HCT116 (cell line): ENCODE measurements around the gene STX1B. TPM values are rescaled to one million over a fixed set of nuclear protein-coding genes. Genes with fewer than 3 reads are reported as not detected.

Source experiments
- ATAC-seq: fragments of 200-7000 bp; cut with Tn5 transposase; 2 replicates; pipeline ENCODE4 v1.9.1; 2020; ENCODE audit warnings: mild to moderate bottlenecking, moderate library complexity
- BruUV-seq: library from RNA; stranded (reverse); fragments of 400-500 nt; replicated peaks from 2 replicates; lab custom pipeline; 2021; lab: Mats Ljungman, UMichigan
- CTCF ChIA-PET: fragments of 300-600 bp; sonication (Branson Sonifier 250); formaldehyde crosslinking; loops from one replicate; lab custom pipeline; 2021; ENCODE audit warnings: antibody characterized with exemption; lab: Charles Lee
- POLR2A ChIA-PET: fragments of 300-600, 350-600 bp; sonication (Branson Sonifier 250); formaldehyde crosslinking; loops from one replicate; lab custom pipeline; 2021; ENCODE audit warnings: antibody characterized with exemption; lab: Charles Lee
- RAD21 ChIA-PET, 2 experiments: fragments of 300-600 bp; sonication (Branson Sonifier 250); formaldehyde crosslinking; loops; one replicate each; lab custom pipeline; 2023; ENCODE audit warnings: low total read pairs in 2 of 2; ENCODE audit not compliant: uncharacterized antibody in 2 of 2, unreplicated experiment in 2 of 2, low non-redundant PET in 1 of 2; lab: Charles Lee
- DNase-seq: peaks from one replicate; pipeline ENCODE4 v3.0.0-alpha.2; 2010; ENCODE audit warnings: low read depth, low spot score
- H2AFZ ChIP-seq: fragments of 200-600 bp; shearing (Covaris generic), sonication (generic); 2 replicates; pipeline ENCODE4 v1.6.1; 2017; ENCODE audit warnings: low read depth, mixed run types, mixed read lengths, antibody characterized with exemption, low read length; ENCODE audit not compliant: poor library complexity, severe bottlenecking
- H3K27ac ChIP-seq: 2 replicates; pipeline ENCODE4 v1.5.1; 2012; ENCODE audit warnings: low read depth, low read length
- H3K27me3 ChIP-seq: fragments of 200-600 bp; sonication (generic); 2 replicates; pipeline ENCODE4 v1.6.1; 2016; ENCODE audit warnings: mixed run types, low read length, mixed read lengths; ENCODE audit not compliant: insufficient read depth
- H3K36me3 ChIP-seq, 2 experiments: fragments of 200-500 bp in 1 of 2; fragments of 200-600 bp in 1 of 2; sonication (Bioruptor generic) in 1 of 2; sonication (generic) in 1 of 2; 2 replicates each; pipeline versions ENCODE4 v1.5.1 to v1.6.1; 2014 to 2016; ENCODE audit warnings: low read length in 2 of 2, inconsistent platforms in 1 of 2, mixed read lengths in 1 of 2, mixed run types in 1 of 2; ENCODE audit not compliant: insufficient read depth in 2 of 2, control insufficient read depth in 1 of 2
- H3K4me1 ChIP-seq, 2 experiments: fragments of 200-600 bp in 1 of 2; sonication (generic) in 1 of 2; 2 replicates each; pipeline versions ENCODE4 v1.5.1 to v1.6.1; 2012 to 2017; ENCODE audit warnings: low read length in 2 of 2, inconsistent platforms in 1 of 2, mild to moderate bottlenecking in 1 of 2, mixed read lengths in 1 of 2, mixed run types in 1 of 2, moderate library complexity in 1 of 2; ENCODE audit not compliant: insufficient read depth in 2 of 2, control insufficient read depth in 1 of 2
- H3K4me2 ChIP-seq: fragments of 200-600 bp; sonication (generic); 2 replicates; pipeline ENCODE4 v1.6.1; 2017; ENCODE audit warnings: mixed run types, low read length, mixed read lengths
- H3K4me3 ChIP-seq, 2 experiments: fragments of 200-600 bp in 1 of 2; sonication (generic) in 1 of 2; replicated peaks in 1 of 2; 2 replicates each; pipeline ENCODE4 v1.5.1; 2011 to 2016; ENCODE audit warnings: low read length in 2 of 2, control low read depth in 1 of 2, low read depth in 1 of 2, mild to moderate bottlenecking in 1 of 2, mixed read lengths in 1 of 2, mixed run types in 1 of 2
- H3K79me2 ChIP-seq: fragments of 200-600 bp; sonication (generic); 2 replicates; pipeline ENCODE4 v1.6.1; 2017; ENCODE audit warnings: mild to moderate bottlenecking, mixed run types, low read length, moderate library complexity, mixed read lengths; ENCODE audit not compliant: insufficient read depth
- H3K9ac ChIP-seq: fragments of 200-600 bp; sonication (generic); 2 replicates; pipeline ENCODE4 v1.6.1; 2016; ENCODE audit warnings: low read length, mixed read lengths
- H3K9me2 ChIP-seq: fragments of 200-600 bp; sonication (generic), shearing (Covaris generic); 2 replicates; pipeline ENCODE4 v1.6.1; 2017; ENCODE audit warnings: mixed run types, mild to moderate bottlenecking, moderate library complexity; ENCODE audit not compliant: insufficient read depth
- H3K9me3 ChIP-seq, 2 experiments: fragments of 200-500 bp in 1 of 2; fragments of 200-600 bp in 1 of 2; sonication (Bioruptor generic) in 1 of 2; sonication (generic) in 1 of 2; 2 replicates each; pipeline ENCODE4 v1.6.1; 2014 to 2017; ENCODE audit warnings: low read length in 2 of 2, mixed read lengths in 2 of 2, inconsistent platforms in 1 of 2, low read depth in 1 of 2, mild to moderate bottlenecking in 1 of 2, mixed run types in 1 of 2, moderate library complexity in 1 of 2; ENCODE audit not compliant: control insufficient read depth in 1 of 2, insufficient read depth in 1 of 2
- H4K20me1 ChIP-seq: fragments of 200-600 bp; sonication (generic), shearing (Covaris generic); 2 replicates; pipeline ENCODE4 v1.6.1; 2017; ENCODE audit warnings: mixed run types, mild to moderate bottlenecking, moderate library complexity; ENCODE audit not compliant: insufficient read depth
- CBX3 ChIP-seq: IDR thresholded peaks from 2 replicates; pipeline ENCODE4 v1.6.1; 2012; ENCODE audit warnings: low read depth
- ELF1 ChIP-seq: IDR thresholded peaks from 2 replicates; pipeline ENCODE4 v1.6.1; 2012; ENCODE audit warnings: low read depth, borderline replicate concordance
- EZH2 ChIP-seq: fragments of 200-600 bp; sonication (generic); IDR thresholded peaks from 2 replicates; pipeline ENCODE4 v1.6.1; 2017; ENCODE audit warnings: antibody characterized with exemption, mixed run types
- EZH2phosphoT487 ChIP-seq: fragments of 200-600 bp; IDR thresholded peaks from 2 replicates; pipeline ENCODE4 v1.6.1; 2018; ENCODE audit warnings: antibody characterized with exemption, borderline replicate concordance
- FOSL1 ChIP-seq: IDR thresholded peaks from 2 replicates; pipeline ENCODE4 v1.6.1; 2012; ENCODE audit warnings: low read depth
- POLR2AphosphoS5 ChIP-seq: IDR thresholded peaks from 2 replicates; pipeline ENCODE4 v1.6.1; 2011; ENCODE audit warnings: mild to moderate bottlenecking, low read depth, low read length, moderate library complexity
- RAD21 ChIP-seq: IDR thresholded peaks from 2 replicates; pipeline ENCODE4 v1.6.1; 2012; ENCODE audit warnings: low read depth, mild to moderate bottlenecking
- SIN3A ChIP-seq: IDR thresholded peaks from 2 replicates; pipeline ENCODE4 v1.6.1; 2012; ENCODE audit warnings: low read depth
- SP1 ChIP-seq: IDR thresholded peaks from 2 replicates; pipeline ENCODE4 v1.6.1; 2012; ENCODE audit warnings: low read depth
- SRF ChIP-seq: IDR thresholded peaks from 2 replicates; pipeline ENCODE4 v1.6.1; 2012; ENCODE audit warnings: low read depth
- TCF7L2 ChIP-seq: IDR thresholded peaks from 2 replicates; pipeline ENCODE4 v1.7.0; 2011; ENCODE audit warnings: borderline replicate concordance, inconsistent platforms; ENCODE audit not compliant: insufficient read depth, insufficient read length; ENCODE audit errors: extremely low read depth
- ZBTB33 ChIP-seq: IDR thresholded peaks from 2 replicates; pipeline ENCODE4 v1.6.1; 2011; ENCODE audit warnings: mild to moderate bottlenecking, low read length, moderate library complexity; ENCODE audit not compliant: insufficient replicate concordance; ENCODE audit errors: extremely low read depth
- ZFX ChIP-seq: fragments of 450-650 bp; IDR thresholded peaks from 2 replicates; pipeline ENCODE4 v1.6.1; 2017
- intact Hi-C: fragments of 100-400 bp; cut with micrococcal nuclease; formaldehyde crosslinking; loops from 2 replicates; pipeline ENCODE4 v1.10.0; 2022
- total RNA-seq: library from RNA; stranded (reverse); gene quantifications from one replicate; pipeline ENCODE4 v1.2.1, GENCODE V29; 2021; ENCODE audit not compliant: unreplicated experiment
- TF ChIP-seq, protein P1 (sequence below): IDR thresholded peaks from 2 replicates; pipeline ENCODE4 v1.6.1; 2012
- TF ChIP-seq, protein P2 (sequence below): IDR thresholded peaks from 2 replicates; pipeline ENCODE4 v1.6.1; 2012; ENCODE audit warnings: low read depth
- TF ChIP-seq, protein P3 (sequence below): IDR thresholded peaks from 2 replicates; pipeline ENCODE4 v1.6.1; 2012

STX1B gene
- total RNA-seq, 1 experiment from 2014 or later, result 1.6 TPM

GRCh38 chr16:30979170-30980022, 31.0 kb downstream of the STX1B start:
- intact Hi-C loops, result loop anchor here (10.0 kb wide), 1 partner anchor 715 kb away; no protein-coding TSS in a partner anchor
- TF ChIP-seq SIN3A (no peak), TCF7L2 (no peak), ZBTB33 (no peak), SP1 (no peak), ELF1 (no peak), POLR2AphosphoS5 (no peak), FOSL1 (no peak), EZH2phosphoT487 (no peak), ZFX (no peak), EZH2 (no peak), RAD21 (no peak), SRF (no peak), CBX3 (no peak)
- TF ChIP-seq, protein P1, sequence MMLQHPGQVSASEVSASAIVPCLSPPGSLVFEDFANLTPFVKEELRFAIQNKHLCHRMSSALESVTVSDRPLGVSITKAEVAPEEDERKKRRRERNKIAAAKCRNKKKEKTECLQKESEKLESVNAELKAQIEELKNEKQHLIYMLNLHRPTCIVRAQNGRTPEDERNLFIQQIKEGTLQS, result no peak
- TF ChIP-seq, protein P2, sequence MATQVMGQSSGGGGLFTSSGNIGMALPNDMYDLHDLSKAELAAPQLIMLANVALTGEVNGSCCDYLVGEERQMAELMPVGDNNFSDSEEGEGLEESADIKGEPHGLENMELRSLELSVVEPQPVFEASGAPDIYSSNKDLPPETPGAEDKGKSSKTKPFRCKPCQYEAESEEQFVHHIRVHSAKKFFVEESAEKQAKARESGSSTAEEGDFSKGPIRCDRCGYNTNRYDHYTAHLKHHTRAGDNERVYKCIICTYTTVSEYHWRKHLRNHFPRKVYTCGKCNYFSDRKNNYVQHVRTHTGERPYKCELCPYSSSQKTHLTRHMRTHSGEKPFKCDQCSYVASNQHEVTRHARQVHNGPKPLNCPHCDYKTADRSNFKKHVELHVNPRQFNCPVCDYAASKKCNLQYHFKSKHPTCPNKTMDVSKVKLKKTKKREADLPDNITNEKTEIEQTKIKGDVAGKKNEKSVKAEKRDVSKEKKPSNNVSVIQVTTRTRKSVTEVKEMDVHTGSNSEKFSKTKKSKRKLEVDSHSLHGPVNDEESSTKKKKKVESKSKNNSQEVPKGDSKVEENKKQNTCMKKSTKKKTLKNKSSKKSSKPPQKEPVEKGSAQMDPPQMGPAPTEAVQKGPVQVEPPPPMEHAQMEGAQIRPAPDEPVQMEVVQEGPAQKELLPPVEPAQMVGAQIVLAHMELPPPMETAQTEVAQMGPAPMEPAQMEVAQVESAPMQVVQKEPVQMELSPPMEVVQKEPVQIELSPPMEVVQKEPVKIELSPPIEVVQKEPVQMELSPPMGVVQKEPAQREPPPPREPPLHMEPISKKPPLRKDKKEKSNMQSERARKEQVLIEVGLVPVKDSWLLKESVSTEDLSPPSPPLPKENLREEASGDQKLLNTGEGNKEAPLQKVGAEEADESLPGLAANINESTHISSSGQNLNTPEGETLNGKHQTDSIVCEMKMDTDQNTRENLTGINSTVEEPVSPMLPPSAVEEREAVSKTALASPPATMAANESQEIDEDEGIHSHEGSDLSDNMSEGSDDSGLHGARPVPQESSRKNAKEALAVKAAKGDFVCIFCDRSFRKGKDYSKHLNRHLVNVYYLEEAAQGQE, result no peak
- TF ChIP-seq, protein P3, sequence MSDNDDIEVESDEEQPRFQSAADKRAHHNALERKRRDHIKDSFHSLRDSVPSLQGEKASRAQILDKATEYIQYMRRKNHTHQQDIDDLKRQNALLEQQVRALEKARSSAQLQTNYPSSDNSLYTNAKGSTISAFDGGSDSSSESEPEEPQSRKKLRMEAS, result no peak
- H3K4me1 ChIP-seq, result no peaks in the 10 kb centered on the region
- no peaks in the 10 kb centered on the region for H3K9me3 ChIP-seq
- H3K27ac ChIP-seq, result no peak overlapping the region
- H3K9me2 ChIP-seq, result no peaks in the 10 kb centered on the region
- peaks cover 3% of the 10 kb centered on the region; the same call in 1 of the 2 replicates for H3K79me2 ChIP-seq
- no peak overlapping the region for H2AFZ ChIP-seq
- H3K9ac ChIP-seq, result no peak overlapping the region
- RAD21 ChIA-PET, result no interaction called here
- H3K4me3 ChIP-seq, result no peak overlapping the region
- no peaks in the 10 kb centered on the region for H4K20me1 ChIP-seq
- ATAC-seq (no peak), DNase-seq (no peak)
- H3K27me3 ChIP-seq, result no peaks in the 10 kb centered on the region
- CTCF ChIA-PET, result no interaction called here
- H3K36me3 ChIP-seq, result peaks cover 11 to 24% of the 10 kb centered on the region in 2 experiments; a peak in 3 of 4 replicates
- no peak overlapping the region for H3K4me2 ChIP-seq
- BruUV-seq, result no TSS peak
- POLR2A ChIA-PET, result no interaction called here
